IPS-NIHi7 (cell line): Measurements from ENCODE around the gene PUDP.
"Not testable (repeated sequence)": the region's sequence is repeated elsewhere in the genome, so short reads cannot be mapped to it uniquely, and the experiment has no call there.

Experiments used
- DNase-seq: peaks from one replicate; pipeline ENCODE4 v3.0.0; 2012; ENCODE audit warnings: mixed read lengths; ENCODE audit errors: extremely low spot score

PUDP gene

GRCh38 chrX:7147978-7148854, at the start of gene PUDP:
Gene PUDP (minus strand): TSS chrX:7148153. CDS start chrX:7148113, 40 bp downstream.
- peak; percentile 98 for DNase-seq

GRCh38 chrX:7194606-7195005, 46.7 kb upstream of the PUDP start:
- no peak for DNase-seq

GRCh38 chrX:7192871-7193270, 44.9 kb upstream of the PUDP start:
- no peak for DNase-seq

GRCh38 chrX:7191681-7192110, 43.7 kb upstream of the PUDP start:
- peak; percentile 53 for DNase-seq

- DNase-seq: no peak
Observed at GRCh38 chrX:7190157-7190556, 42.2 kb upstream of the PUDP start.

GRCh38 chrX:7188672-7189071, 40.7 kb upstream of the PUDP start:
- no peak for DNase-seq

- no peak for DNase-seq
Observed at GRCh38 chrX:7184816-7185215, 36.9 kb upstream of the PUDP start.

- DNase-seq: no peak
Observed at GRCh38 chrX:7179446-7179845, 31.5 kb upstream of the PUDP start.

GRCh38 chrX:7178859-7179258, 30.9 kb upstream of the PUDP start:
- DNase-seq: not testable (repeated sequence)

- DNase-seq: peak; percentile 73
Observed at GRCh38 chrX:7170898-7171297, 22.9 kb upstream of the PUDP start.

GRCh38 chrX:7169627-7170026, 21.7 kb upstream of the PUDP start:
- no peak for DNase-seq

- DNase-seq: no peak
Observed at GRCh38 chrX:7168371-7168770, 20.4 kb upstream of the PUDP start.

GRCh38 chrX:7164174-7164573, 16.2 kb upstream of the PUDP start:
- no peak for DNase-seq

- no peak for DNase-seq
Observed at GRCh38 chrX:7163146-7163677, 15.3 kb upstream of the PUDP start.

GRCh38 chrX:7159149-7159861, 11.4 kb upstream of the PUDP start:
- DNase-seq: no peak

GRCh38 chrX:7158468-7158990, 10.6 kb upstream of the PUDP start:
- peak; percentile 38 for DNase-seq

GRCh38 chrX:7156879-7157278, 8.9 kb upstream of the PUDP start:
- no peak for DNase-seq

- no peak for DNase-seq
Observed at GRCh38 chrX:7155163-7155562, 7.2 kb upstream of the PUDP start.

- no peak for DNase-seq
Observed at GRCh38 chrX:7154041-7154597, 6.2 kb upstream of the PUDP start.

GRCh38 chrX:7153231-7153630, 5.3 kb upstream of the PUDP start:
- DNase-seq: no peak

GRCh38 chrX:7149411-7149810, 1.5 kb upstream of the PUDP start:
- DNase-seq: no peak

GRCh38 chrX:7147413-7147977, 458 bp downstream of the PUDP start, which contains the start of gene STS:
Gene STS (plus strand): TSS chrX:7147712. CDS start chrX:7253200, 105,488 bp downstream.
- DNase-seq: peak; percentile 27
